Activated gamma-delta T cell treated with anti-CD3 and anti-CD28 coated beads, Interleukin-2, amount 50 U/mL, for 16 hours (primary cell): ENCODE data around the gene CELSR2.

Source experiments
- DNase-seq: peaks from one replicate; pipeline ENCODE4 v3.0.0-alpha.2; 2020; ENCODE audit warnings: low read depth

CELSR2 gene

DNA sequence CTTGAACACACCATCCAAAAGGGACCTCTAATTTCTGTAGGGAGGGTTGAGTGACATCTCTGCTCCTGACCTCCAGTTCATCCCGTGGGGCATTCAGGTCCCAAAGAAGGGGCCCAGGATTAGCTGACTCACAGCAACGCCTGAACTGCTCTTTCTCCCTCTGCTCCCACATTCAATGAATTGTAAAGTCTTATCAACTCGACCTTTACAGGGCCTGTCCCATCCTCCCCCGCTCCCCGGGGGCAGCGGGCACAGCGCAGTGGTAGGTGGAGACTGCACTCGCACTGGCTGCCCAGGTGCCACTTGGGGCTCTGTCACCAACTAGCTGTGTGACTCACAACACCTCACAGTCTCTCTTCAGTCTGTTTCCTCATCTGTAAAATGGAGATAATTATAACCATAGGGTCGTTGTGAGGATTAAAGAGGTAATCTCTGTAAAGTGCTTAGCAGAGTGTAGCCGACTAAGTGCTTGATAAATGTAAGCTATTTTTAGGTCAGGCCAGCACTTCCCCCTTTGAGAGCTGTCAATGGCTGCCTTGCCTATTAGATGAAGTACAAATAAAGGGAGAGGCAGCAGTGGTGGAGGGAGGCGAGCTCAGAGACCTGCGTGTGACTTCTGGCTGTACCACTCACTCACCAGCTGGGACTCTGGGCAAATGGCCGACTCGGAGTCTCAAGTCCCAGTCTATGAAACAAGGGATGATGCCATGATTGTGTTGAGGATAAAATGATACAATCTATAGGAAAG is 58.1 kb downstream of the CELSR2 start:
- DNase-seq = no peak

- no peak for DNase-seq
Observed at GRCh38 chr1:109309347-109309746, 60.0 kb downstream of the CELSR2 start.

DNA sequence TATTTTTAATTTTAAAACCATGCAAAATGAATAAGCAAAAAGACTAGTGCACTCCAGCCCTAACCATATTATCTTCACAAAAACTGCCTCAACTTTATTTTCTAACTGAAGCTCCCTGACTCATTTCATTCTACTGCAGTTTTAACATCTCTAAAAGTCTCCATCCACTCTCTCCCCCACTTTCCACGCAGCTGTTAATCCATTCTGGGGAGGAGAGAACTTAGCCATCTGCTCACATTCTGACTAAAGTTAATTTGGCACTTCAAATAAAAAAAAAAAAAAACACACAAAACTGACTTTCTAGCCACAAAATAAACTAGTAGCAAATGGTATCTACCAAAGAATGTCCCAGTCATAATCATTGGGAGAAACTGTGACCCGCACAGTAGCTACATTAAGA is 62.9 kb downstream of the CELSR2 start:
- DNase-seq = no peak

- no peak for DNase-seq
Observed at GRCh38 chr1:109312978-109313775, 63.8 kb downstream of the CELSR2 start.

DNA sequence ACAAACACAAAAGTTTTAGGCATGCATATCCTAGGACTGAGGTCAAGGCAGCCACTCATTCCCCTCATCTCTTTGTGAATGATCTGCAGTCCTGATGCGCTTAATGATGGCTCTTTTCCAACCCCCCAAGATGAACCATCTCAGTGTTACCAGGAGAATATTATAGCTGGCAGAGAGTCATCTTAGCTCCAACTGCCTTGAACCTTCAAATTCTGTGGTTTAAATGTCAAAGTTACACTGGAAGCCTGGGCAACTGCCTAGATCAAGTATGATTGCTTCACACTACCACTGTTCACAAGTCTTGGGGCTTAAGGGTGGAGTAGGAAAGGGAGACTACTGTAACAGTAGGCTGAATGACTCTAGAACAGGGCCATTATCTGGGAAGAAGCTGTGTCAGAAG is 65.5 kb downstream of the CELSR2 start:
- no peak for DNase-seq

- DNase-seq = no peak
Observed at GRCh38 chr1:109315288-109315687, 65.9 kb downstream of the CELSR2 start.

GRCh38 chr1:109316506-109316905 is 67.2 kb downstream of the CELSR2 start:
- DNase-seq = no peak

DNA sequence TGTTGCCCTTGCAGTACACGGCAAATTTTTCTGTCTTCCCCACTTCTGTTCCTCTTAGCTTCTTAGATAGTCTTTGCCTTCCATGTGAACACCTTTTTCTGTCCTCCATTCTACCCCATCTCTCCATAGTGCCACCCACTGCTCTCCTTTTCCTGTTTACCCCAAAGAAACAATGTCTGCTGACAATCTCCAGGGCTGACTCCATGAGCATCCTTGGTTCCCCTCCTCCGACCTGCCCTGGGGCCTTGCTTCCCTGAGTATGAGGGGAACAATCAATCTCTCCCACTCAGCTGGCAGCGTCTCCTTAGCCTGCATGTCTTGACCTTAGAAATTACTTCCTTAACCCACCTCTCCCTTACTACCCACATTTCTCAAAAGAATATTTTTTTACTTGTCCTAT is 69.8 kb downstream of the CELSR2 start:
- DNase-seq = no peak

DNA sequence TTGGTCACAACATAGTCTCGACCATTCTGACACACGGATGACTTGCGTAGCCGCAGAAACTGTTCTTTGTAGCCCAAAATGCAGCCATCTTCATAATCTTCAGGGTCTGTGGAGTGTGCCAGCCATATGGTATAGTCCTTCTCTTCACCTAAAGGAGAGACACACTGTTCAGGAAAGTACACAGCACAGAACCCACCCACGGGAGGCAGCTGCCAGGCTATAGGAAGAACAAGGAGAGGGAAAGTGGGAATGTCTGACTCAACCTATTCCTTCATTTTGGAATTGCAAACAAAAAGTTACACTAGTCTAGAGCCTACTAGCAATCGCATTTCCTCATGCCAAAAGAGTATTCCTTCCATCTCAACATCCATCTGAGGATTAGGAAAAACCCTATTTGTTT is 73.6 kb downstream of the CELSR2 start:
- no peak for DNase-seq
